Kidney epithelial cell (primary cell): ENCODE results near the gene STX1B. TPM values are rescaled to one million over a fixed set of nuclear protein-coding genes. Genes with fewer than 3 reads are reported as not detected.

ENCODE experiments used
- DNase-seq: peaks from one replicate; pipeline ENCODE4 v3.0.0-alpha.2; 2010; ENCODE audit warnings: low read depth
- H3K27me3 ChIP-seq: 2 replicates; pipeline ENCODE4 v1.6.0; 2011; ENCODE audit warnings: low read length; ENCODE audit not compliant: control insufficient read depth, insufficient read depth
- H3K36me3 ChIP-seq: 2 replicates; pipeline ENCODE4 v1.5.1; 2011; ENCODE audit warnings: low read length; ENCODE audit not compliant: control insufficient read depth, insufficient read depth
- H3K4me3 ChIP-seq: 2 replicates; pipeline ENCODE4 v1.5.1; 2011; ENCODE audit warnings: low read depth, mild to moderate bottlenecking, control low read depth, low read length
- total RNA-seq: library from RNA; depleted of rRNA; stranded (reverse); fragments of >200 nt; gene quantifications from 2 replicates; pipeline ENCODE4 v1.2.3, GENCODE V29; 2015
- TF ChIP-seq, protein P1 (sequence below): IDR thresholded peaks from 2 replicates; pipeline ENCODE4 v1.5.1; 2011; ENCODE audit warnings: mild to moderate bottlenecking, moderate library complexity, low read length, control low read depth, inconsistent platforms; ENCODE audit not compliant: insufficient read depth, poor library complexity, severe bottlenecking

STX1B gene
- total RNA-seq, 1 donor from 2014 or later: 0.29 TPM

DNA sequence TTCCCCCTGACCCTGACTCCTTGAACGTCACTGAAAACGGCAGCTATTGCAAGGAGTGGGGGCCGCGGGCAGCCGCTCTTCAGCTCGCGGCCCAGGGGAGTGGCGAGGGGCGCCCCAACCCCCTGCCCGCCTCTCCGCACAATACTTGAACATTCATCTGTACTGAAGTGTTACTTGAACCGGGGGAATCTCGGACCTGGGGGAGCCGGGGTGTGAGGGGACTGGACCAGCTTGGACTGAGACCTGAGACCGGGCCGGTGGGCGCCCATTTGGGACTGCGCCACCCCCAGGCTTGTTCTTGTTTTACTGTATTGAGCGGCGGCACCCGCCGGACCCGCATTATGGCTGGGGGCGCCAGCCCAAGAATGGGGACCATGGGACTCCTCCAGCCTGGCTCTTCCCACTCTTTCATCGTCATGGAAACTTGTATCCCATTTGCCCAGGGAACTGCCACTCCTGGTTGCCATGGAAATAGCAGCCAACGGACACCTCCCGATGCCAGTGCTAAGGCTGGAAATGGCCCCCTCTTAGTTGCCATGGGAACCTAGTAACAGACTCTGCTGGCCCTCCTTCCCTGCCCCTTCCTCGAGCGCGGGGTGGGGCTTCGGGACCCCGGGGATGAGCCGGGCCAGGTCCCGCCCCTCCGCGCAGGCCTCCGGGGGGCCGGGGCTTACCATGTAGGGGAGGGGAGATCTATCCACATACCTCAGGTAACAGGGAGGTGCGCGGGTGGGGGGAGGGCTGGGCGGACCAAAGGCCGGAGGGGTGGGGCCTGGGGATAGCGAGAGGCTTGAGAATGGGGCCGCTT is 62.4 kb downstream of the STX1B start:
- H3K4me3 ChIP-seq: peak overlapping the region; percentile 78
- DNase-seq: peak; percentile 96
- peaks cover 5% of the 10 kb centered on the region for H3K36me3 ChIP-seq
- TF ChIP-seq, protein P1, sequence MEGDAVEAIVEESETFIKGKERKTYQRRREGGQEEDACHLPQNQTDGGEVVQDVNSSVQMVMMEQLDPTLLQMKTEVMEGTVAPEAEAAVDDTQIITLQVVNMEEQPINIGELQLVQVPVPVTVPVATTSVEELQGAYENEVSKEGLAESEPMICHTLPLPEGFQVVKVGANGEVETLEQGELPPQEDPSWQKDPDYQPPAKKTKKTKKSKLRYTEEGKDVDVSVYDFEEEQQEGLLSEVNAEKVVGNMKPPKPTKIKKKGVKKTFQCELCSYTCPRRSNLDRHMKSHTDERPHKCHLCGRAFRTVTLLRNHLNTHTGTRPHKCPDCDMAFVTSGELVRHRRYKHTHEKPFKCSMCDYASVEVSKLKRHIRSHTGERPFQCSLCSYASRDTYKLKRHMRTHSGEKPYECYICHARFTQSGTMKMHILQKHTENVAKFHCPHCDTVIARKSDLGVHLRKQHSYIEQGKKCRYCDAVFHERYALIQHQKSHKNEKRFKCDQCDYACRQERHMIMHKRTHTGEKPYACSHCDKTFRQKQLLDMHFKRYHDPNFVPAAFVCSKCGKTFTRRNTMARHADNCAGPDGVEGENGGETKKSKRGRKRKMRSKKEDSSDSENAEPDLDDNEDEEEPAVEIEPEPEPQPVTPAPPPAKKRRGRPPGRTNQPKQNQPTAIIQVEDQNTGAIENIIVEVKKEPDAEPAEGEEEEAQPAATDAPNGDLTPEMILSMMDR: no peak
- no peaks in the 10 kb centered on the region for H3K27me3 ChIP-seq

DNA sequence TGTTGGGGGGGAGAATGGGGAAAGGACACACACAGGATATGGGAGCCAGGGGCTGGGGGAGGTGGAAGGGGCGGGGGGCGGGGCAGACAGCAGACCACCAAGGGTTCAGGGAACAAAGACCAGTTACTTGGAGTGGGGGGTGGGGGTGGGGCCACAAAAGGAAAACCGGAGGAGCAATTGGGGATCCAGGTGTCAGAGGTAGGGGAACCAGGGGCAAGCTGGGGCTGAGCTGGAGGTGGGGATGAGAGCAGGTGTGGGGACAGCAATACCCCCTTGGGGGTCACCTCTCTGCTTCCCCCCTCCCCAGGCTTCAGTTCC is 62.9 kb downstream of the STX1B start:
- Histone ChIP-seq H3K27me3 (no peaks in the 10 kb centered on the region), H3K4me3 (no peak overlapping the region), H3K36me3 (peaks cover 7% of the 10 kb centered on the region)
- DNase-seq: no peak
- TF ChIP-seq, protein P1: no peak

DNA sequence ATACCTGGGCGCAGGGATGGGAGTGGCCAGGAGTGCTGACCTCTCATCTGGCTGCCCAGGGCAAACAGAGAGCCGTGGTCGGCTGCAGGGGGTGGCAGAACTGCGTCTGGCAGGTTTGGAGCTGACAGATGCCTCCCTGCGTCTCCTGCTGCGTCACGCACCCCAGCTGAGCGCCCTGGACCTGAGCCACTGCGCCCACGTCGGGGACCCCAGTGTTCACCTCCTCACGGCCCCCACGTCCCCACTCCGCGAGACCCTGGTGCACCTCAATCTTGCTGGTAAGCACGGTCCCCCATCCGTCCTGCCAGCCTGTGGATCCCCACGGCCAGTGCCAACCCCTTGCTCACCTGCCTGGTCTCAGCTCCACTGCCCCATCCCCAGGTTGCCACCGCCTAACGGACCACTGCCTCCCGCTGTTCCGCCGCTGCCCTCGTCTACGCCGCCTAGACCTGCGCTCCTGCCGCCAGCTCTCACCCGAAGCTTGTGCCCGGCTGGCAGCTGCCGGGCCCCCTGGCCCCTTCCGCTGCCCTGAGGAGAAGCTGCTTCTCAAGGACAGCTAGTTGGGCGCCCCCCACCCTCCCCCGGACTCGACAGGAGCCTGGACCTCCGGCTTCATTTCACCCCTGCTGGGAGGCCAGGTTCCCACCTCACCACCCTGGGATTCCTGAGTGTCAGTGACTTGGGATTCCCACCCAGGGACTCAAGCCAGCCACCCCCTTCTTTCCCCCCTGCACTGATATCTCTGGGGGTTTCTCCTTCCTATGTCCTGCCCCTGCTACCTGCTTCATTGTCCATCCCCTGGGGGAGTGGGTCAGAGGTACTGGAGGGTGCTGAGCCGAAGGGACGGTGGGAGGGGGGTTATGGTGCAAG is 63.5 kb downstream of the STX1B start:
- TF ChIP-seq, protein P1: no peak
- Histone ChIP-seq H3K27me3 (no peaks in the 10 kb centered on the region), H3K4me3 (no peak overlapping the region), H3K36me3 (peaks cover 7% of the 10 kb centered on the region)
- DNase-seq: no peak

DNA sequence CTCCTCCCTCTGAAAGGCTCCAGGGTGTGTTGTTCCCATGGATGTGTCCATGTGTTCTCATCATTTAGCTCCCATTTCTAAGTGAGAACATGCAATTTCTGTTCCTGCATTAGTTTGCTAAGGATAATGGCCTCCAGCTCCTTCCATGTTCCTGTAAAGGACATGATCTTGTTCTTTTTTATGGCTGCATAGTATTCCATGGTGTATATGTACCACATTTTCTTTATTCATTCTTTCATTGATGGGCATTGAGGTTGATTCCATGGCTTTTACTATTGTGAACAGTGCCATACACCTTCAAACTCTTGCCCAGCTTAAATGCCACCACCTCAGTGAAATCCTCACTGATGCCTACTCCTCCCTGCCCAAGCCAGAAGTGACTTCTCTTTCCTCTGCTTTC is 66.1 kb downstream of the STX1B start:
- no peak for DNase-seq
- Histone ChIP-seq H3K27me3 (no peaks in the 10 kb centered on the region), H3K36me3 (peaks cover 9% of the 10 kb centered on the region), H3K4me3 (no peak overlapping the region)
- TF ChIP-seq, protein P1: no peak

DNA sequence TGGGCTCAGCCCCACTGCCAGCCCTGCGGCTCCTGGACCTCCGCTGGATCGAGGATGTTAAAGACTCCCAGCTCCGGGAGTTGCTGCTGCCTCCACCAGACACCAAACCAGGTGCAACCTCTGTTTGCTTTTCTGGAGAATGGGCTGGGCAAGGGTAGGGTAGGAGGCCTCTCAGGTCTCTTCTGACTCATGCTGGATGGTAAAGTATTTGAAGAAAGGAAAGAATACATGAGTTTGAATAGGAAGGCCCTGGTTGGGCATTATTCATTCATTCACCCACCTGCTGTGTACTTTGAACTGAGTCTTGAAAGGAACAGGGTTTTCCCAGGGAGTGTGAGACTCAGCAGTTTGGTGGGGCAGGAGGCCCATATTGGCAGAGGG is 68.0 kb downstream of the STX1B start:
- Histone ChIP-seq H3K4me3 (no peak overlapping the region), H3K36me3 (peaks cover 9% of the 10 kb centered on the region)
- TF ChIP-seq, protein P1: no peak

More for the DNA sequence above, 68.0 kb downstream of the STX1B start:
- DNase-seq: no peak
- H3K27me3 ChIP-seq: no peaks in the 10 kb centered on the region
